NT2/D1 (cell line): ENCODE results near the gene TXLNG.

ENCODE experiments used
- SUZ12 ChIP-seq: IDR thresholded peaks from 2 replicates; pipeline ENCODE4 v1.6.1; 2011; ENCODE audit not compliant: insufficient read length, insufficient read depth; ENCODE audit errors: extremely low read depth
- YY1 ChIP-seq: IDR thresholded peaks from 2 replicates; pipeline ENCODE4 v1.6.1; 2011; ENCODE audit not compliant: insufficient read length, insufficient read depth
- ZNF274 ChIP-seq: IDR thresholded peaks from 2 replicates; pipeline ENCODE4 v1.6.1; 2011; ENCODE audit warnings: mild to moderate bottlenecking, low read depth, low read length

- TF ChIP-seq ZNF274, result no peak
- no peak for TF ChIP-seq YY1
- TF ChIP-seq SUZ12, result no peak
Measured at GRCh38 chrX:16807548-16807947, 21.3 kb downstream of the TXLNG start.
